Inflammatory macrophage treated with lipopolysaccharide for 4 hours (primary cell): Measurements from ENCODE around the gene SHC1.
A peak's percentile ranks its signal among the peaks of the same experiment; 100 is the strongest.

Source experiments
- DNase-seq: peaks from one replicate; pipeline ENCODE4 v3.0.0-alpha.2; 2020

SHC1 gene

GRCh38 chr1:154971341-154971998, 923 bp upstream of the SHC1 start:
- DNase-seq, result peak; percentile 29

DNA sequence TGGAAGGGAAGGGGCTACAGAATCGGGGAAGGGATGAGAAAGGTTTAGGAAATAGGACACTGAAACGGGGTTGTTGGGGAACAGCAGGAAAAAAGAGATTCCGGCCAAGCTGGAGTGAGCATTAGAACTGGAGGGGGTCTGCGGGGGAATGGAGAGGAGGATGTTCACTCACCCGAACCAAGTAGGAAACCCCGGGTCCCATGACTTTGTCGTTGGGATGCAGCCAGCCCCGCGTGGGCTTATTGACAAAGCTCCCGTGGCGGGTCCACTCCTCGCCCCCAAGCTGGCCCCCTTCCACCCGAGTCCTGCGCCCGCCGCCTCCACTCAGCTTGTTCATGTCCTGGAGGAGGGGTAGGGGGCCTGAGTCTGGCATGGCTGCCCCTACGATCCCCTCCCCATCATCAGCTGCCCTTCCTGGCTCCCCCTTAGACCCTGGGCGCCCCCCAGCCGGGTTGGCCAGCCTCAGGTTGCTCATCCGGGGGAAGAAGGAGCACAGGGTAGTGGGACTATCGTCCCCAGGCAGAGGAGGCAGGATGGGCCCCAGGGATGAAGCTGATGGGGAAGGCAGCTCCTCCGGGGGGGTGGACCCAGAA, 591 bp downstream of the SHC1 start:
- no peak for DNase-seq

GRCh38 chr1:154969246-154969645, 1.3 kb downstream of the SHC1 start:
- DNase-seq, result no peak

- no peak for DNase-seq
Measured at GRCh38 chr1:154968731-154969130, 1.8 kb downstream of the SHC1 start.

DNA sequence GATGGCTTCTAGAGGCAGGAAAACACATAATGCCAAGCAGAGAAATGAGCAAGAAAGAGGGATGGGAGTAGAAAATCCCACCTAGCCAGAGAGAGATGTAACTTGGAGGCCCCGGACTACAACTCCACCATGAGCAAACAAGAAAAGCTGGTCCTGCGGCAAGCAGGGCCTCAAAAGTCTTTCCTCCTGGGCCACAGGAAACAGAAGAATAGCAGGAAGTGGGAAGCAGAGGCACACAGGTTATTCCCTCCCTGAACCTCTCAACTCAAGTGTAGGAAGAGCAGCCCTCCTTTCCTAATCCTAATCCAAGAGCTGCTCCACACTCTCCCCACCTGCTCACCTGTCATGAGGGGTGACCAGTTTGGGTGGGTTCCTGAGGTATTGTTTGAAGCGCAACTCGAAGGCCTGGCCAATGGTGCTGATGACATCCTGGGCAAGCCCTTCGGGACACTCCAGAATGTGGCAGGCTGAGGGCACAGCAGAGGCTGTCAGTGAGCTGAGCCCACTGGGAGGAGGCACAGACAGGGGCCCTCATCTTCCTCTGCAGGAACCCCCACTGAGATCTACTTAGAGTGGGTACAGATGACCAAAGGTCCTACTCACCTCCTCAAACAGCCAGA, 3.1 kb downstream of the SHC1 start:
- DNase-seq, result no peak

- no peak for DNase-seq
Measured at GRCh38 chr1:154966111-154966510, 4.4 kb downstream of the SHC1 start.

- DNase-seq, result no peak
Measured at GRCh38 chr1:154964359-154964758, 6.2 kb downstream of the SHC1 start.

- DNase-seq, result no peak
Measured at GRCh38 chr1:154963643-154964042, 6.9 kb downstream of the SHC1 start.

DNA sequence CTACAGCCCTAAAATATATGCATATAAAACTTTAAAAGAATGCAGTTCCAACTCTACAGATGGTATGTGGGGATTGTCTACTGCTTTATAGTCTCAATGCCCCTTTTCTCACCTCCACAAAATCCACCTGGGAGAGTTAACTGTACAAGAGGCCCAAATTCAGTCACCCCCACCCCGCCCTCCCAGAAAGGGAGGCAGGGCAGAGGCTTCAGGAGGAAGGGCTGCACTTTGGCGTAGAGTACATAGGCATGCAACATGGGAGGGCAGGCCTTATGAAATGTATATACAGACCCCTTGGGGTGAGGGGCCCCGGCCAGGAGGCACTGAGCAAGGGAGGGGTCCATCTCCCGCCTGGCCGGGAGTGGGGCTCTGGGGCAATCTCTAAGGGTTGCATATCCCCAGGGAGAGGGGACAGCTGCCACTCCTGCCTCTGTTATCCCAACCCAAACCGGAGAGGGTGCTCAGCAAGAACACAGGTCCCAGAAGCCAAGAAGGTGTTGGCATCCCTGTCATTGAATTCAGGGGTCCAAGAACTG, 7.7 kb downstream of the SHC1 start:
- DNase-seq, result no peak

GRCh38 chr1:154962156-154962749, 8.3 kb downstream of the SHC1 start:
- no peak for DNase-seq

- DNase-seq, result peak; percentile 71
Measured at GRCh38 chr1:154961207-154962155, 9.1 kb downstream of the SHC1 start, which contains the start of gene PYGO2. PYGO2 (minus strand) TSS chr1:154961782; CDS start chr1:154961576, 206 bp downstream.

DNA sequence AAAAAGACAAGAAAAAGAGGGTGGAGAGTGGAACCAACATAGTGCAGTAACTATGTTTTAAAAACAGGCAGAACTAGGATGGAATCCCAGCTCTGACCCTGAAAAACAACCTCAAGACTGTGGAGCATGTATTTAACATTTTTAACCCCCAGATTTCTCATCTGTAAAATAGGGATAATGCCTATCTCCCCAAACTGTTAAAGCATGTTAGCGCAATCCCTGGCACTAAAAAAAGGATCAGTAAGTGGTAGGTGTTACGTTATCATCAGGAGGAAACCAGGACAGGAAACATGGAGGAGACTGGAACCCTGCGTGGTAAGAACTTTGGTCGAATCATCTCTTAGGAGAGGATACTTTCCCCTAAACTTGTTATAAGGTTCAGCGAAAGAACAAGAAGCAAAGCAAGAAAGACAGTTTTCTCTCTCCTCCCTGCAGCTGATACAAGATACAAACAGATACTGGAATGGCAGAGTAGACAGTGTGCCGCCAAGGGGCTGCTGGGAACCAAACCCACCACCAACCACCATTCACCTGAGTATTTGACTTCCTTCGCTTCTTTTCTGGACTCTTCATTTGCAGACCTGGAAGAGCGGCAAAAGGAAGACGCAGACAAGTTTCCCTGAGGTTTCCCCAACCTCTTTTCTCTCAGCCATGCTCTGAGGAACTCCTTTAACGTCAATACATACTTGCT, 10.0 kb downstream of the SHC1 start:
- DNase-seq, result no peak

GRCh38 chr1:154959426-154959780, 11.1 kb downstream of the SHC1 start:
- DNase-seq, result no peak

DNA sequence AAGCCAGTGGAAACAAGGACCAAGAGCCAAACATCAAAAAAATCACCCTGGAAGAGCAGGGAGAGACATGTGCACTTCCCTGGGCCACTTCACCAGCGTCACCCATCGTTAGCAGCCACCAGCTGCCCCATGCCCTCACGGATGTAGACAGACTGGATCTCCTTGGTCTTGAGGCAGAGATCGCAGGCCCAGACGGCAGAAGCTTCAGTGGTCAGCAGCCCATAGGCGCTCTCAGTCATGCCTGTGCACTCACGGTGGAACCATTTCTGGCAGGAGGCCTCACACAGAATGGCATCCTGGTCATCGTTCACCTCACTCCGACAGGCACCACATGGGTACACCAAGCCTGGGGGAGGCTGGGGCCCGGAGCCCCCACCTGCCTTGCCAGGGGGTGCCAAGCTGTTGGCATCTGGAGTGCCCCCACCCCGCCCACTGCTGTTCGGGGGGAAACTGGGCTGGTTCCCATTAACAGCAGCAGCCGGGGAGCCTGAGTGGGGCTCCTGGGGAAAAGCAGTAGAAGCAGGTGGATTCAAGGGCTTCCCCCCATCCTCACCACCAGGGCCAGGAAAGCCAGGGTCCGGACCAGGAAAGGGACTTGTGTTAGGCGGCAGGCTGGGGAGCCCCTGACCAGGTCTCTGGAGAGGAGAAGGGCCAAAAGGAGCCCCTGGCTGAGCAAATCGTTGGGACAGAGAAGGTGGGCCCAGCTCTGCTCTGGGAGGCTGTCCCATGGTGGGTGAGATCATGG, 11.7 kb downstream of the SHC1 start:
- no peak for DNase-seq

DNA sequence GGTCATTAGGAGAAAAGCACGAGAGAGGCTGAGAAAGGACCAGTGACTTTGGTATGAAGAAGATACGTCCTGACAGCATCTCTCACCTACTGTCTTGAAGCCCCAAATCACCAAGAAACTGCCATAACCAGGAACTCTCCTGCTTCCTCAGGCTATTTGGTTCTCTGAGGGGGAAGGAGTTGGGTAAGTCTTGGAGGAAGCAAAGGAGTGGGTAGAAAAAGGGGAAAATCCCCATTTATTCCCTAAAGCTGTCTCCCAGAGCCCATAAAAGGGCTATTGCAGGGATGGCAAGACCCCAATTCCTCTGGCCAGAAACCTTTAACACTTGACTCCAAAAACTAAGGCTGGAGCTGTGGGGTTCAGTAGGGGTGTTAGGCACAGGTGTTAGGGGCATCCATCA, 12.5 kb downstream of the SHC1 start:
- peak; percentile 57 for DNase-seq

DNA sequence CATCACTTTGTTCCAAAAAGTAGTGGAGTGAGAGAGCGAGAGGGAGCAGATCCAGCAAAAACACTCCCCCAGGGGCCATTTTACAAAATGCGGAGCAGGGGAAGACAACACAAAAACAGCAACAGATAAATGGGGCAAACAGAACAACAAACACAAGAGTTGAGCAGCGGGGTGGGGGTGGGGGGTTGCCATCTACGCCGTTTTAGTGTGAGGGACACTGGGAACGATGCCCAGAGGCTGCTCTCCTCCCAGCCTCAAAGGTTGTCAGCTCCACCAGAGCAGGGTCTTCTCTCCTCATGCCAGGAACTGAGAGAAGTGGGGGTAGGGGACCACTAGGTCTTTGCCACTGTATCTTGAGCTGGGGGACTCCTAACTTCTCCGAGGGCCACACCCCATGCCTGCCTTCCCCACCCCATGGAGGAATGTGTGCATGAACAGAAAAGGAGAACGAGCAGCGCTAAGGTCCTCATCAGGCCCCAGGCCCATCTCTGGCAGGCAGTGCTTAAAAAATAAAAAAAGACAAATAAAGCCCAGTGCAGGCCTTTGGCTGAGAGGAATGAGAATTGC, 13.4 kb downstream of the SHC1 start:
- no peak for DNase-seq

DNA sequence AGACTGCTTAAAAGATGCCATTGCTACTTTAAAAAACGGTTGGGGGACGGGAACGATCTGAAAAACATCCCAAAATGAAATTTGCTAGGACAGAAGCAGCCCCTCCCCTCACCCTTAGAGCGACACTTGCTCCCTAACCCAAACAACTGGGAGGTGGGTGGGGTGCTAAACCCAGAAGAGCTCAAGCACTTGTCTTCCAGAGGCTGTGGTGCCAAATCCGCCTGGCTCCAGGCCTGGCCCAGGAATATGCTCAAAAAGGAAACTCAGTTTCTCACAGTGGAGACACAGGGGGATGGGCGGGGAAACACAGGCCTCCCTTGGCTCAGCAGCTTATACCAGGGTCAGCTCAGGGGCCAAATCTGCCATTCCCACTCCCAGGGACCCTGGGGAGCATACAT, 14.0 kb downstream of the SHC1 start:
- DNase-seq, result no peak

DNA sequence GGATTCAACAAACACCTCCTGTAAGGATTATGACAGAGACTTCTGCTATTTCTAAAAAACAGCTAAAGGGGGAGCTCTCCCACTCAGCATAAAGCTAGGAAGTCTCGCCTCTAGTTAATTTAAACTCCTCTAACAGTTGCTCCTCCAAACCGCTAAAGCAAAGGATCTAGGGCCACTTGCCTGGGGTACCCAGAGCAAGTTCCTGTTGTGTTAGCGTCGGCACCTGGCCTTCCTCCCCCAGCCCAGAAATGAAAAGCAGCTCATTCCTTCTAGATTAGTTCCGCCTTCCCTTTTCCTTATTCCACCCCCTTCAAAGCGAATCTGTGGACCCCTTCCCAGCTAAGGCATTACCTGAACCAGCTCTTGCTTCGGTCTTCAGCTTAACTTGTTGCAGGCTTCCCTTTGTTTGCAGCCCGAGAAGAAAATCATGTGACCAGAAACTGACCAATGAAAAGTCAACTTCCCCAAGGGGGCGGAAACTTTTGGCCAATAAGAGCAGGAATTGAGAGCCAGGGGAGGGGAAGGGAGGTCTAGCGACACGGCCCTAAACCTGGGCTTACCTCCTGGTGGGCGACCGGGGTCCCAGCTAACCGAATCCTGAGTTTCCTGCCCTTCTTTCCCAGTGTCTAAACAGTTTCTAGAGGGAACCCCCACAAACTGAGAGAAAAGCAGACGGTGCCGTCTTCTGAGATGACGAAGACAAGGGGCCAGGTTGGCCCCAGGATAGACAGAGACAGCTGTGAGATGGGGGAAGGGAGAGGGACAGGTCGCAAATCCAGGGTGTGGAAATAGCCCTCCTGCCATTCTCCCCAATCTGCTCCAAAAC, 14.6 kb downstream of the SHC1 start, which contains the start of gene PBXIP1:
TSS of gene PBXIP1 (minus strand) at position 382 of the 826 bp plus-strand sequence. CDS start 2,378 bp downstream, outside the sequence.
- DNase-seq, result peak; percentile 85

GRCh38 chr1:154955039-154955717, 15.4 kb downstream of the SHC1 start:
- DNase-seq, result no peak
